NCI-H510A treated with DMSO at 0.1 percent for 48 hours (cell line): ENCODE data around the gene SMC6.

Source experiments
- DNase-seq: peaks from one replicate; lab custom pipeline; 2025; lab: John Stamatoyannopoulos, UW

Gene SMC6

DNA sequence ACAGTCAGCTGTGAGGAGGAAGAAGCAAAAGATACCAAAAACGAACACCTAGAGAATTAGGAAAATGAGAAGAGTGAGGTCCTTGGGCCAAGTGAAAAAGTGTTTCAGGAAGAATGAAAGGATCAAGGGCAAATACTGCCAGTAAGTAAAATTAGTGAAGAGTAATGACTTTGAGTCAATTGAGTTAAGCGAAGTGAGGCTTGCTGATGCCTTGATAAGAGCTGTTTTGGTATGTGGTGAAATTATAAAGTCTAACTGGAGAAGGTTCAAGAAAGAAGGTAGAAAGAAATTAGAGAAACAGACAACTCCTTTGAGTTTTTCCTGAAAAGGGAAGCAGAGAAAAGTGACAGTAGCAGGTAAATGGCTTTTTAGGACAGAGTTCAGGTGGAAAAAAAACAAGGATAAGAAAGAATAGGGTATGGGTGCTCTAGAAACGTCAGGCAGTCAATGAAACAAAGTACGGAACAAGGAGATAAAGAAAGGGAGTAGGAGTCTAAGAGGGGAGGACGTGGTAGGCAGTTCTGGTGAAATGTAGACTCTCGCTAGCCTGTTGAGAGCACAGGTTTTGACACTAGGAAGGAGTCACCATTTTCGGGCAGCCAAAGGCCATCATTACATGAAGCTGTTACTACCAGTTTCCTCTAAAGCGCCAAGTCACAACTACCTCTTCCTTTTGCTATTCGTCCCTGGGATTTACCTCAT lies 42.9 kb downstream of the SMC6 start:
- no peak for DNase-seq

DNA sequence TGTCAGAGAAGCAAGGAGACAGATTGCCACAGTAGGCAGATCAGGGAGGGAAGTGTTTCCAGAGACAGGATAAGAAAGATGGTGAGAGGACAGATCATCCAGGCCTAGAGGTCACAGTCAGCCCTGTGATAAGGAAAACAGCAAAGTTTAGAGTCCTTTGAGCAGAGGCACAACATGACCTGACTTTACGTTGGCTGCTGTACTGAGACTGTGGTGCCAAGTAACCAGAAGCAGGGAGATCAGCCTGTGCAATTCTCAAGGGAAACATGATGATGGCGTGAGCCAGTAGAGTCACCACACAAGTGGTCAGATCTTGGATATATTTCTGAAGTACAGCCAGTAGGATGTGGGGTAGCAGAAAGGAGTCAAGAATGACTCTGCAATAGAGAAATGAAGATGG lies 43.7 kb downstream of the SMC6 start:
- no peak for DNase-seq

DNA sequence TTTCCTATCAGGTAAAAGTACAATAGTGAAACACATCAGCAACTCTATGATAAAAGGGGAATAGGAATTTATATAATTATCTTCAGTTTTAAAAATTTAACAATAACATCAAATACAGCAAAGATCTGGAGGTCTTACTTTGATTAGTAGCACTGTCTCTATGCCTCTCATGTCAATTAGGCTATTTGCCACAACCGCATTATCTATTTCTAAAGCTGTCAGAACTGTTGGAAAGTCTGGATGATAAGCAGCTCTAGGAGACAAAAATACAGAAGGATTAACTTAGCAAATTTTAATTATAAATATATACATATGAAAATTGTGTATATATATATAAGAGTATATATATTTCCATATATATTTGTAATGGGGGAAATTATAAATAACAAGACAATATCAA lies 45.1 kb downstream of the SMC6 start:
- DNase-seq: no peak

DNA sequence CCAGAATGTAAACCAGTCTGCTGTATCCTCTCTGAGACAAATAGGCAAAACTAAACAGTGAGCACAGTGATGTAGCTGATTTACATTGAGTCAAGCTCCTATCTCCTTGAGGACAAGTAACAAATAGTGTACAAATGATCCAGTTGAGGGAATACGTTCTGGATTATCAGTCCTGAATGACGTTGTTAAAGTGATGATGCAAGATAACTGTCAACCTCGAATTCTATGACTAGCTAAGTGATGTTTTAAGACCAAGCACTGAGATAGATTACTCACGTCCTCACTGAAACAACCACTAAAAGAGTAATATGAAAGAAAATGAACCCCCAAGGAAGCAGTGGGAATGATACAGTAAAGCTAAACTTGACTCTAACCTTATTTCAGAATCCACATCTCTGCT lies 46.8 kb downstream of the SMC6 start:
- DNase-seq: no peak

GRCh38 chr2:17690776-17691175 lies 62.8 kb downstream of the SMC6 start:
- DNase-seq: no peak

GRCh38 chr2:17689010-17689409 lies 64.6 kb downstream of the SMC6 start:
- DNase-seq: no peak

- no peak for DNase-seq
Observed at GRCh38 chr2:17688600-17688999, 65.0 kb downstream of the SMC6 start.

GRCh38 chr2:17683981-17684380 lies 69.6 kb downstream of the SMC6 start:
- no peak for DNase-seq

DNA sequence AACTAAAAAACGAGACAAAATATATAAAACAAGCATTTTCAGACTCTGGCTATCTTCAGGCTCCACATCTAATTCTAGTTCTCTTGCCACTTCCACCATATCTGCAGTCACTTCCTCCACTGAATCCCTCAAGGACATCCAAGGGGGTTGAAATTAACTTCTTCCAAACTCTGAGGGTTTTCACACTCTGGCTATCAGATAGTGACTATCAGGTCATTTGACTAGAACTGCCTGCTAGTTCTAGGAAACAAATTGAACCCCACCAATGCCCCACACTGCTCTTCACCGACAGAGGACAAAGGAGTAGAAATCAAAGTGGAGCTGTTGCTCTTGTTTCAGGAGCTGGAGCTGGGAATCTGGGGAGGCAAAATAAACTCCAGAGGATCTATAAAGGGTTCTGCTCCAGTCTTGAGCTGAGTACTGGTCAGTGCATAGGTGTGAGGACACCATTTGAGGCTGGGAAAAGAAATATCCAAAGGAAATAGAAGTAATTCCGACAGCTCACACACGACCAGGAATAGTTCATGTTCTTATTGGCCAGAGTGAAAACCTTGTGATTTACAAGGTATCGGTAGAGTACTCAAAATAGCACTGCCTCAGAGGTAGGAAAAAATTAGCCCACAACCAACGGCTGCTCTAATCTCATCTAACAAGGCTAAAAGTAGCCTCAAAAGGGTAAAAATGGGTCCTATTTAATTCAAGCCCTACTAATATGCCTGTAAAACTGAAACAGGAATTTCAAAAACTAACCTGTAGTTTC lies 71.3 kb downstream of the SMC6 start:
- no peak for DNase-seq

GRCh38 chr2:17680119-17680518 lies 73.5 kb downstream of the SMC6 start:
- no peak for DNase-seq

DNA sequence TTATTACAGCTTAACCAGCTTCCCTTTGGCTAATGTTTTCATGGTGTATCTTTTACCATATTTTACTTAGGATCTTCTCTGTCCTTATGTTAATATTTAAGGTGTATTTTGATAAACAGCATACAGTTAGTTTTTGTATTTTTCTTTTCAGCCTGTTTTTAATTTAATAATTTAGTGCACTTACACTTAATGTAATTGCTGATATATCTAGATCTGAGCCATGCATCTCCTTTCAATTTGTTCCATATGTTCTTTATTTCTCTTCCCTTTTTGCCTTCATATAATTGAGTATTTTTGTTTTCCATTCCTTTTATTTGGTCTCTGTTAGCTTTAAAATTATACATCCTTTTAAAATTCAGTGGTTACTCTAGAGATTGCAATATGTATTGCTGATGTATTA lies 78.8 kb downstream of the SMC6 start:
- DNase-seq: no peak

DNA sequence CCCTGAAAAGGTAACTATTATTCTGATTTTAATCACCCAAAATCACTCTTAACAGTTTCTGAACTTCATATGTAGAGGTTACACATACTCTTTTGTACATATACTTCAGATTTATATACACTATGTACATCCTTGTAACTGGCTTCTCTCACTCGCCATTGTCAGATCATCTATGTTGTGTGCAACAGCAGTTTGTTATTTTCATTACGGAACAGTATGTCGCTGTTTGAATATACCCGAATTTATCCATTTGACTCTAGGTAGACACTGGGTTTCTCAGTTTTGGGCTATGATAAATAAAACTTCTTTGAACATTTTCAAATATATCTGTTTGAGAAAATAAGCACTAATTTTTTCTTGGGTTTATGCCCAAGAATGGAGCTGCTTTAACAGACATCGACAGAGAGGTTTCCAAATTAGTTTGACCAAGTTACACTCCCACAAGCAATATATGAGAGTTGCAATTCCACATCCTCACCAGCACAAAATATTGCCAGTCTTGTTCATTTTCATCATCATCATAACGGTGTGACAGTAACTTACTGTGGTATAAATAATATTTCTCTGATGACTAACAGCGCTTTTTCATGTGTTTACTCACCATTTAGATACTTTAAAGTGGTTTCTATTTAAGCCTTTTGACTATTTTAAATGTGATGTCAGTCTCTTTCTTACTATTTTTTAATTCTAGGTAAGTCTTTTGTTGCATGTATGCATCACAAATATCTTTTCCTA lies 80.9 kb downstream of the SMC6 start:
- no peak for DNase-seq

DNA sequence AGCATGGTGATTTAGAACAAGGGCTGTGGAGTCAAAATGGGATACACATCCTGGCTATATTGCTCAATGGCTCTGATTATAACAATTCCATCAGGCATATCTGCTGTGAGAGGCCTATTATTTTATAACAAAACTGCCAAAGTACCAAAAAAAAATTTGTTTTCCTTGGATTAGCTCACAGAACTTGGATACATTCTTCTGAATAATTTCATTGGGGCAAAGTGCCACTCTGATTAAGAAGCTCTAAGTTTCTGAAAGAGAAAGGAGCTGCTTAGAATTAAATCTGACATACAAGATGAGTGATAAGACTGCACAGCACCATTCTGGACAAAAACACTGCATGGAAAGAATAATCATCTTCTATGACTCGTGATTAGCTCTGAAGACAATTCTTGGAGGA lies 85.7 kb downstream of the SMC6 start:
- DNase-seq: no peak

DNA sequence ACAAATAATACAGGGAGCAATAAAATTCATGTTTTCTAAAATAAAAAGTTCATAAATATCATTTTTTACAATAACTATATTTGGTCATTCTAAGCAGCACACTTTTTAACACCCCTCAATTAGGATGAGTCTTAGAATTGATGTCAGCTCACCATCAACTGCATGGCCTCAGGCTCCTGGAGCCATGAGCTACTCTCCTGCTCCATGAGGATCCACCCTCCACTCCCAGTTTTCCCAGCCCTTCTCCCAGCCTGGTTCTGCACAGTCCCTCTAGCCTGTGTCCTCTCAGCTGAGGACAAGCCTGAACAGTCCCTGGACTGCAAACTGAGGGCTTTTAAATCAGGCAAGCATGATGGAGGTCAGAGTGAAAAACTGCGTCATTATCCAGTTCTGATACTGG lies 89.1 kb downstream of the SMC6 start:
- no peak for DNase-seq

- no peak for DNase-seq
Observed at GRCh38 chr2:17662723-17663122, 90.9 kb downstream of the SMC6 start.

GRCh38 chr2:17661460-17661859 lies 92.2 kb downstream of the SMC6 start:
- no peak for DNase-seq

- DNase-seq: no peak
Observed at GRCh38 chr2:17660219-17660618, 93.4 kb downstream of the SMC6 start.

DNA sequence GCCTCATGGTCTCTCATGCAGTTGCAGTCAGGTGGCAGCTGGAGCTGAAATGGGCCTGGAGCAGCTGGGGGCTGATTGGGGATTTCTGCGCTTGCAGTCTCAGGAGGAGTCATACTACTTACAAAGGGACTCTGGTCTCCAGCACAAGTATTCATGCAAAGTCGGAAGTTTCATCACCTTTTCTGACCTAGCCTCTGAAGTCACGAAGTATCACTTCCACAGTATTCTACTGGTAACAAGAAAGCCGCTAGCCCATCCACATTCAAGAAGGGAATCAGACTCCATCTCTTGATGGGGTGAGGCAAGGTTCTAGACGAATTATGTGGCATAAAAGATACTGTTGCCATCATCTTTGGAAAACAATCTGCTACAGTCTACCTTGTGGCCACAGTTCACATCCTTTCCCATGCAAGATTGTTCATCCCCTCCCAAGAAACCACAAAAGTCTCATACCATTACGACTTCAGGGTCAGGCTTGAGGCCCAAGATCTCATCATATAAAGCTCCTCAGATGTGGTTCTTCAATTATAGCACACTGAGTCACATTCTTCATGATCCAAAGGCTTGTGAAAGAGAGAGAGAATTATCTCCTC lies 95.3 kb downstream of the SMC6 start:
- no peak for DNase-seq

- DNase-seq: no peak
Observed at GRCh38 chr2:17657759-17658158, 95.9 kb downstream of the SMC6 start.

GRCh38 chr2:17652681-17653394 lies 100.8 kb downstream of the SMC6 start:
- DNase-seq: no peak

DNA sequence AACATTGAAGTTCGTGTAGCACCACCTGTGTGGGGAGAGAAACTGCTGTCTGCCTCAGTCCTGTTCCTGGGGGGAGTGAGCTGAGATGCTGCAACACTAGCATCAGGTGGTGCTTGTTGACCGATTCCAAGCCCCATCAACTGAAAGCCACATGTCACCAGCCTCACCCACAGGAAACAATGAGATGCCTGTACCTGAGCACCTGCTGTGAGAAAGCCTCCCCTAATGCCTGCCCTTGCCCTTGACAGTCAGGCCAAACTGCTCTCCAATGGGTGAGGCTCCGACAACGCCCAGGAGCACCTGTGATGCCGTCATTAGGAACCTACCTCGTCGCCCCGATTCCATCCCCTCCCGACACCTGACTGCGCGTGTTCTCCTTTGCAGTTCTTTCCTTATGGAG lies 104.6 kb downstream of the SMC6 start:
- no peak for DNase-seq

DNA sequence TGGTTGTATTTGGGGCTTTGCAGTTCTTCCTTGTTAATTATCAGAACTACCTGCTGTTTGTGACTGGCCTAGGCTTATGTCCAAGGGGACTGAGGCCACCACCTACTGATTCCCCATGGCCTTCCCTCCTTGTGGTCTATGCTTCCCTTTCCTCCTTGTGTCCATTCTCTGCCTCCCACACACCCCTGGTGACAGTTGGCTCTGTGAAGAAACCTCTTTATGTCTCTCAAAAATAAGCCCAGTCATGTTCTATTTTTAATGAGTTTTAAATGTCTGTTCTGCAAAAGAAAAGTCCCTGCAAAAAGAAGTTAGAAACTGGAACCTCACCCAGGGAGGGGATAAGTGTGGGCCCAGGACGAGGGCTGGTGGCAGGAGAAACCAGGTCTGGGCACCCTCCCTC lies 105.0 kb downstream of the SMC6 start:
- DNase-seq: no peak
